HEK293 (cell line): Measurements from ENCODE around the gene MEG3.

Experiments
- CTCF ChIA-PET: fragments of 350-600 bp; formaldehyde crosslinking; extraction: SDS; loops from one replicate; lab custom pipeline; 2021; ENCODE audit warnings: antibody characterized with exemption; lab: Yijun Ruan, JAX
- POLR2A ChIA-PET: fragments of 300-600 bp; formaldehyde crosslinking; extraction: SDS; loops from one replicate; lab custom pipeline; 2020; ENCODE audit warnings: antibody characterized with exemption, inconsistent platforms; lab: Yijun Ruan, JAX
- H3K27ac ChIP-seq: fragments of 200-500 bp; sonication (Bioruptor generic); 2 replicates; pipeline ENCODE4 v1.5.1; 2014; ENCODE audit warnings: low read depth, low read length, control low read depth, inconsistent platforms; ENCODE audit errors: extremely low read depth
- H3K36me3 ChIP-seq, 2 experiments: fragments of 200-500 bp in 1 of 2; sonication (Bioruptor generic) in 1 of 2; 1 replicate in 1 of 2; 2 replicates in 1 of 2; pipeline ENCODE4 v1.5.1; 2014 to 2017; ENCODE audit warnings: inconsistent platforms in 2 of 2, low read length in 2 of 2; ENCODE audit not compliant: control insufficient read depth in 2 of 2, insufficient read depth in 1 of 2
- H3K4me1 ChIP-seq: fragments of 200-500 bp; sonication (Bioruptor generic); 2 replicates; pipeline ENCODE4 v1.5.1; 2014; ENCODE audit warnings: mild to moderate bottlenecking, low read length, inconsistent platforms; ENCODE audit not compliant: control insufficient read depth, insufficient read depth
- H3K4me3 ChIP-seq: 2 replicates; pipeline ENCODE4 v1.5.1; 2011; ENCODE audit warnings: low read depth, mild to moderate bottlenecking, control low read depth, low read length, moderate library complexity
- H3K9me3 ChIP-seq: fragments of 200-500 bp; sonication (Bioruptor generic); 2 replicates; pipeline ENCODE4 v1.5.1; 2014; ENCODE audit warnings: low read depth, low read length, inconsistent platforms; ENCODE audit not compliant: control insufficient read depth, insufficient read depth
- AEBP2 ChIP-seq: fragments of 450-650 bp; formaldehyde crosslinking; IDR thresholded peaks from 2 replicates; pipeline ENCODE4 v1.5.1; 2016; ENCODE audit warnings: missing biosample characterization, missing genetic modification characterization, borderline replicate concordance
- BCL6B ChIP-seq: fragments of 450-650 bp; formaldehyde crosslinking; IDR thresholded peaks from 2 replicates; pipeline ENCODE4 v1.5.1; 2017; ENCODE audit warnings: missing biosample characterization, missing genetic modification characterization
- KLF16 ChIP-seq: fragments of 450-650 bp; formaldehyde crosslinking; IDR thresholded peaks from 2 replicates; pipeline ENCODE4 v1.5.1; 2017; ENCODE audit warnings: missing biosample characterization, missing genetic modification characterization
- KLF17 ChIP-seq: fragments of 450-650 bp; formaldehyde crosslinking; IDR thresholded peaks from 2 replicates; pipeline ENCODE4 v1.5.1; 2016; ENCODE audit warnings: missing biosample characterization, missing genetic modification characterization
- SETDB1 ChIP-seq: IDR thresholded peaks from one replicate; pipeline ENCODE4 v1.6.1; 2017; ENCODE audit warnings: mild to moderate bottlenecking, low read length, moderate library complexity, mixed read lengths; ENCODE audit not compliant: insufficient read length
- ZFP69B ChIP-seq: fragments of 450-650 bp; formaldehyde crosslinking; IDR thresholded peaks from 2 replicates; pipeline ENCODE4 v1.5.1; 2016; ENCODE audit warnings: missing biosample characterization, missing genetic modification characterization
- ZNF121 ChIP-seq: fragments of 450-650 bp; formaldehyde crosslinking; IDR thresholded peaks from 2 replicates; pipeline ENCODE4 v1.5.1; 2016; ENCODE audit warnings: missing biosample characterization, missing genetic modification characterization
- ZNF132 ChIP-seq: fragments of 450-650 bp; formaldehyde crosslinking; IDR thresholded peaks from 2 replicates; pipeline ENCODE4 v1.5.1; 2017; ENCODE audit warnings: missing biosample characterization, missing genetic modification characterization, borderline replicate concordance
- ZNF221 ChIP-seq: fragments of 450-650 bp; formaldehyde crosslinking; IDR thresholded peaks from 2 replicates; pipeline ENCODE4 v1.5.1; 2017; ENCODE audit warnings: missing biosample characterization, missing genetic modification characterization, borderline replicate concordance
- ZNF239 ChIP-seq: fragments of 450-650 bp; formaldehyde crosslinking; IDR thresholded peaks from 2 replicates; pipeline ENCODE4 v1.5.1; 2016; ENCODE audit warnings: missing biosample characterization, missing genetic modification characterization
- ZNF311 ChIP-seq: fragments of 450-650 bp; formaldehyde crosslinking; IDR thresholded peaks from 2 replicates; pipeline ENCODE4 v1.5.1; 2017; ENCODE audit warnings: missing biosample characterization, missing genetic modification characterization, borderline replicate concordance
- ZNF394 ChIP-seq: fragments of 450-650 bp; formaldehyde crosslinking; IDR thresholded peaks from 2 replicates; pipeline ENCODE4 v1.5.1; 2016; ENCODE audit warnings: missing biosample characterization, missing genetic modification characterization, mild to moderate bottlenecking, moderate library complexity, borderline replicate concordance
- ZNF510 ChIP-seq: fragments of 450-650 bp; formaldehyde crosslinking; IDR thresholded peaks from 2 replicates; pipeline ENCODE4 v1.5.1; 2018; ENCODE audit warnings: mild to moderate bottlenecking, missing genetic modification characterization, missing biosample characterization; ENCODE audit not compliant: insufficient replicate concordance
- ZNF544 ChIP-seq: fragments of 450-650 bp; formaldehyde crosslinking; IDR thresholded peaks from 2 replicates; pipeline ENCODE4 v1.5.0; 2017; ENCODE audit warnings: missing biosample characterization, missing genetic modification characterization
- ZNF548 ChIP-seq: fragments of 450-650 bp; formaldehyde crosslinking; IDR thresholded peaks from 2 replicates; pipeline ENCODE4 v1.5.1; 2016; ENCODE audit warnings: missing biosample characterization, missing genetic modification characterization
- ZNF707 ChIP-seq: fragments of 450-650 bp; formaldehyde crosslinking; IDR thresholded peaks from 2 replicates; pipeline ENCODE4 v1.5.1; 2016; ENCODE audit warnings: missing biosample characterization, missing genetic modification characterization
- ZNF768 ChIP-seq: fragments of 450-650 bp; formaldehyde crosslinking; IDR thresholded peaks from 2 replicates; pipeline ENCODE4 v1.5.1; 2018; ENCODE audit warnings: missing biosample characterization, mild to moderate bottlenecking, missing genetic modification characterization

Gene MEG3

DNA sequence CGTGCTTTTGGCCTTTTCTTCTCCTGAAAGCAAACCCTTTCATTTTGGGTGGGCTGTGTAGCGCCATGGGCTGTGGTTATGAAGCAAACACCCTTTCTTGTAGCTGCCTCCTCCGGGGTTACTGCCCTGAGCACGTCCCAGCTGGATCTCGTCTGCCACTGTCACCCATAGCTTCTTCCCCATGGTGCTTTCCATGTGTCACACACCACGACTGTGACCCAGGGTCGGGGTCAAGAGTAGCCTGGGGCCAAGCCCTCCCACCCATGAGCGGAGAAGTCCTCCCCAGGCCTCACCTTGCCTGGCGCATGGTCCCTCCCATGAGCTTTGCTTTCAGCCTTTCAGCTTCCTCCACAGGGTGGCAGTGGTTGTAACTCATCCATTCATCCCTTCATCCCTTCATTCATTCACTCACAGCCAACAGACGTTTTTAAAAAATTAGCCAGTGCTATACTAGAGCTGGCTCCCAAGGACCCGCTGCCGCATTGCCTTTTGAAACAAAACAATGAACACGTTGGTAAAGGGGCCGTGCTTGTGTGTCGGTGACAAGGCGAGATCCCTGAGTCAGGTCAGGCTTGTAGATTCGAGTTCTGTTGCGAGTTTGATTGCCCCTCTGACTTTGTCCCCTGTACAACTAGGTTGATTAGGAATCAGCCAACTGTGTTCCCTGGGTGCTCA lies 29.5 kb downstream of the MEG3 start:
- POLR2A ChIA-PET = interaction anchor here (0.5 kb wide), 1 partner anchor 382 kb away, joined by 3 read pairs; no protein-coding TSS in a partner anchor
- Histone ChIP-seq H3K9me3 (no peaks in the 10 kb centered on the region), H3K27ac (no peak overlapping the region), H3K4me3 (no peak overlapping the region), H3K36me3 (no peaks in the 10 kb centered on the region), H3K4me1 (no peaks in the 10 kb centered on the region)
- TF ChIP-seq AEBP2 (tag by site-specific recombination) (no peak), ZNF132 (tag by site-specific recombination) (no peak), ZNF394 (tag by site-specific recombination) (no peak), ZNF544 (tag by site-specific recombination) (no peak), BCL6B (no peak), ZNF548 (tag by site-specific recombination) (no peak), SETDB1 (no peak)
- CTCF ChIA-PET = interaction anchor here (0.5 to 2.3 kb wide), 3 partner anchors 242 to 851 kb away, joined by 3 to 5 read pairs (median 4); no protein-coding TSS in a partner anchor

GRCh38 chr14:100856056-100856950 lies 30.4 kb downstream of the MEG3 start:
- POLR2A ChIA-PET = no interaction called here
- H3K4me3 ChIP-seq = no peak overlapping the region
- no peaks in the 10 kb centered on the region for H3K36me3 ChIP-seq
- H3K9me3 ChIP-seq = no peaks in the 10 kb centered on the region
- TF ChIP-seq ZFP69B (no peak), ZNF394 (tag by site-specific recombination) (no peak), ZNF121 (tag by site-specific recombination) (no peak), KLF16 (no peak)
- no peak overlapping the region for H3K27ac ChIP-seq
- H3K4me1 ChIP-seq = no peaks in the 10 kb centered on the region
- CTCF ChIA-PET = interaction anchor here (0.7 to 2.3 kb wide), 4 partner anchors 45 to 826 kb away, joined by 3 to 5 read pairs (median 4); no protein-coding TSS in a partner anchor

GRCh38 chr14:100857233-100857922 lies 31.5 kb downstream of the MEG3 start:
- ChIA-PET POLR2A (no interaction called here), CTCF (interaction anchor here (0.7 to 1.2 kb wide), 2 partner anchors 44 to 825 kb away, joined by 3 to 5 read pairs; no protein-coding TSS in a partner anchor)
- TF ChIP-seq ZNF768 (tag by site-specific recombination) (no peak), ZNF239 (tag by site-specific recombination) (no peak), ZNF510 (tag by site-specific recombination) (no peak), ZNF311 (tag by site-specific recombination) (no peak), ZNF221 (no peak), ZNF707 (tag by site-specific recombination) (no peak), KLF17 (tag by site-specific recombination) (no peak)
- H3K4me1 ChIP-seq = no peaks in the 10 kb centered on the region
- H3K9me3 ChIP-seq = no peaks in the 10 kb centered on the region
- no peaks in the 10 kb centered on the region for H3K36me3 ChIP-seq
- H3K4me3 ChIP-seq = no peak overlapping the region
- no peak overlapping the region for H3K27ac ChIP-seq
